HG03460 (cell line): Measurements from ENCODE around the gene UBFD1.
"Not testable (repeated sequence)": the region's sequence is repeated elsewhere in the genome, so short reads cannot be mapped to it uniquely, and the experiment has no call there.

Source experiments
- ATAC-seq: cut with Tn5 transposase; IDR thresholded peaks from one replicate; pipeline ENCODE4 v1.9.1; 2021; ENCODE audit not compliant: unreplicated experiment

UBFD1 gene

GRCh38 chr16:23607726-23608125 is 50.2 kb downstream of the UBFD1 start:
- ATAC-seq: no peak

GRCh38 chr16:23608194-23608593 is 50.7 kb downstream of the UBFD1 start:
- ATAC-seq: no peak

GRCh38 chr16:23609929-23610328 is 52.4 kb downstream of the UBFD1 start:
- ATAC-seq: no peak

DNA sequence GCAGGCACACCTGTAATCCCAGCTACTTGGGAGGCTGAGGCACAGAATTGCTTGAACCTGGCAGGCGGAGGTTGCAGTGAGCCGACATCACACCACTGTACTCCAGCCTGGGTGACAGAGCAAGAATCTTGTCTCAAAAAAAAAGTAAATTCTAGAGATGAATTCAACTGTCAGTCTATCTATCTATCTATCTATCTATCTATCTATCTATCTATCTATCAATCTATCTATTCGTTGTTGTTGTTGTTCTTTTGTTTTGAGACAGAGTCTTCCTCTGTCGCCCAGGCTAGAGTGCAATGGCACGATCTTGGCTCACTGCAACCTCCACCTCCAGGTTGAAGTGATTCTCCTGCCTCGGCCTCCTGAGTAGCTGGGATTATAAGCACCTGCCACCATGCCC is 53.4 kb downstream of the UBFD1 start:
- not testable (repeated sequence) for ATAC-seq

- no peak for ATAC-seq
Measured at GRCh38 chr16:23611936-23612335, 54.4 kb downstream of the UBFD1 start.

DNA sequence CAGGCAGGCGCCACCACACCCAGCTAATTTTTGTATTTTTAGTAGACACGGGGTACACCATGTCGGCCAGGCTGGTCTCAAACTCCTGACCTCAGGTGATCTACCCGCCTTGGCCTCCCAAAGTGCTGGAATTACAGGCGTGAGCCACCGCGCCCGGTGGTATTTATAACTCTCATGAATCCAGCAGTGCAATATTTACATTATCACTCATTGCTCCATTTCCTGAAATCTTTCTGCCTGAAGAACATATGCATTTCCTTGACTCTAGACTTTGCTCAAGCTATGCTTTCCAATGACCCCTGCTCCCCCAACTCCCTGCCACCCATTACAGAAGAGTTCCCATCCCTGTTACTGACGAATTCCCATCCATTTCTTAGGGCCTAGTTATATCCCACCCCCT is 58.3 kb downstream of the UBFD1 start:
- no peak for ATAC-seq
